RWPE1 (cell line): ENCODE measurements around the gene TMEM168.

ENCODE experiments used
- CTCF ChIA-PET: fragments of 350-600 bp; sonication (Branson Sonifier 250); formaldehyde crosslinking; extraction: SDS; loops from one replicate; lab custom pipeline; 2021; lab: Yijun Ruan, JAX
- POLR2A ChIA-PET: fragments of 400-600 bp; formaldehyde crosslinking; extraction: SDS; loops from one replicate; lab custom pipeline; 2020; ENCODE audit warnings: antibody characterized with exemption; ENCODE audit not compliant: low non-redundant PET; lab: Yijun Ruan, JAX
- DNase-seq: peaks from one replicate; pipeline ENCODE4 v3.0.0; 2012; ENCODE audit warnings: low spot score
- H3K27ac ChIP-seq: fragments of 450-650 bp; 2 replicates; pipeline ENCODE4 v1.5.1; 2017
- CTCF ChIP-seq: fragments of 450-650 bp; conservative IDR thresholded peaks from 2 replicates; pipeline ENCODE4 v1.5.1; 2017; ENCODE audit warnings: low read depth, mild to moderate bottlenecking

The TMEM168 gene

GRCh38 chr7:112715525-112715924, 74.7 kb downstream of the TMEM168 start:
- no peak for TF ChIP-seq CTCF
- POLR2A ChIA-PET, result no interaction called here
- H3K27ac ChIP-seq, result no peak overlapping the region
- DNase-seq, result no peak
- CTCF ChIA-PET, result no interaction called here

GRCh38 chr7:112714917-112715316, 75.3 kb downstream of the TMEM168 start:
- no peak overlapping the region for H3K27ac ChIP-seq
- CTCF ChIA-PET, result no interaction called here
- POLR2A ChIA-PET, result no interaction called here
- no peak for DNase-seq
- TF ChIP-seq CTCF, result no peak
